Mammary microvascular endothelial cell (primary cell): ENCODE measurements around the gene CT45A6. TPM values are rescaled to one million over a fixed set of nuclear protein-coding genes. Genes with fewer than 3 reads are reported as not detected.

Experiments used
- total RNA-seq: library from RNA; depleted of rRNA; stranded (reverse); fragments of >200 nt; gene quantifications from 2 replicates; pipeline ENCODE4 v1.2.3, GENCODE V29; 2015

The CT45A6 gene
- not detected in 2 replicates for total RNA-seq

GRCh38 chrX:135802687-135803086 lies at the start of gene CT45A6:
Gene CT45A6, minus strand, starts transcription at chrX:135802787. Its CDS starts 3,794 bp downstream, at chrX:135798993.

GRCh38 chrX:135837180-135837579 lies 34.6 kb upstream of the CT45A6 start, which contains the start of gene CT45A7:
Gene CT45A7, minus strand, starts transcription at chrX:135837280. Its CDS starts 3,747 bp downstream, at chrX:135833533.

GRCh38 chrX:135819912-135820311 lies 17.3 kb upstream of the CT45A6 start, which contains the start of gene CT45A2:
Gene CT45A2, minus strand, starts transcription at chrX:135820012. Its CDS starts 3,747 bp downstream, at chrX:135816265.

GRCh38 chrX:135785403-135785802 lies 17.2 kb downstream of the CT45A6 start, which contains the start of gene CT45A5:
Gene CT45A5, minus strand, starts transcription at chrX:135785503. Its CDS starts 3,774 bp downstream, at chrX:135781729.

GRCh38 chrX:135768091-135768490 lies 34.5 kb downstream of the CT45A6 start, which contains the start of gene CT45A3:
Gene CT45A3, minus strand, starts transcription at chrX:135768191. Its CDS starts 3,747 bp downstream, at chrX:135764444.

Other genes with a start within 250 kb of the CT45A6 start
- not detected in 2 replicates for gene CT45A1, start 89.1 kb downstream of the CT45A6 start, total RNA-seq
- gene CT45A3, start 34.6 kb downstream of the CT45A6 start, total RNA-seq, result not detected in 2 replicates
- gene CT45A5, start 17.3 kb downstream of the CT45A6 start, total RNA-seq, result not detected in 2 replicates
- not detected in 2 replicates for gene CT45A2, start 17.2 kb upstream of the CT45A6 start, total RNA-seq
- not detected in 2 replicates for gene CT45A7, start 34.5 kb upstream of the CT45A6 start, total RNA-seq
- gene CT45A8, start 51.8 kb upstream of the CT45A6 start, total RNA-seq, result not detected in 2 replicates
- not detected in 2 replicates for gene CT45A9, start 69.0 kb upstream of the CT45A6 start, total RNA-seq
- not detected in 2 replicates for gene CT45A10, start 90.7 kb upstream of the CT45A6 start, total RNA-seq
- gene SAGE1, start 90.9 kb upstream of the CT45A6 start, total RNA-seq, result not detected in 2 replicates
- 15.9 and 16.4 TPM in 2 replicates for gene MMGT1, start 171.2 kb upstream of the CT45A6 start, total RNA-seq
- gene SLC9A6, start 182.6 kb upstream of the CT45A6 start, total RNA-seq, result 11.8 and 16.9 TPM in 2 replicates